Tibial nerve (tissue), 4 donors: ENCODE measurements around the gene IYD.

ENCODE experiments used
- CTCF ChIP-seq, 5 experiments: fragments of 200-600 bp in 3 of 5; fragments of 450-650 bp in 2 of 5; sonication (generic) in 3 of 5; IDR thresholded peaks; one replicate each; pipeline ENCODE4 v1.5.1; 2016 to 2019; ENCODE audit warnings: antibody characterized with exemption in 5 of 5, mild to moderate bottlenecking in 3 of 5, moderate library complexity in 2 of 5
- EP300 ChIP-seq, 2 donors: sonication (generic); formaldehyde crosslinking; IDR thresholded peaks; one replicate each; pipeline ENCODE4 v1.6.1; 2017; ENCODE audit warnings: antibody characterized with exemption in 2 of 2, mild to moderate bottlenecking in 1 of 2
- POLR2A ChIP-seq, 2 donors: fragments of 450-650 bp; IDR thresholded peaks; one replicate each; pipeline ENCODE4 v1.6.1; 2017; ENCODE audit warnings: antibody characterized with exemption in 2 of 2, mild to moderate bottlenecking in 2 of 2, moderate library complexity in 2 of 2

- TF ChIP-seq CTCF (IDR thresholded peaks at IDR 0.05) (no peak), POLR2A (IDR thresholded peaks at IDR 0.05) (no peak), EP300 (IDR thresholded peaks at IDR 0.05) (no peak)
Observed at GRCh38 chr6:150320442-150320841, 48.4 kb upstream of the IYD start.
